Amniotic stem cell (primary cell): Measurements from ENCODE around the gene SPSB4.
A peak's percentile ranks its signal among the peaks of the same experiment; 100 is the strongest.
"Not testable (repeated sequence)": the region's sequence is repeated elsewhere in the genome, so short reads cannot be mapped to it uniquely, and the experiment has no call there.

ENCODE experiments used
- DNase-seq: peaks from one replicate; lab custom pipeline; 2025; lab: John Stamatoyannopoulos, UW

The SPSB4 gene

GRCh38 chr3:141095546-141095937 lies 44.4 kb downstream of the SPSB4 start:
- no peak for DNase-seq

- no peak for DNase-seq
Observed at GRCh38 chr3:141096164-141096563, 45.0 kb downstream of the SPSB4 start.

GRCh38 chr3:141096981-141097380 lies 45.8 kb downstream of the SPSB4 start:
- DNase-seq = no peak

GRCh38 chr3:141100112-141100511 lies 49.0 kb downstream of the SPSB4 start:
- DNase-seq = no peak

GRCh38 chr3:141100531-141101320 lies 49.6 kb downstream of the SPSB4 start:
- no peak for DNase-seq

GRCh38 chr3:141102372-141102771 lies 51.2 kb downstream of the SPSB4 start:
- DNase-seq = no peak

GRCh38 chr3:141103067-141103466 lies 51.9 kb downstream of the SPSB4 start:
- DNase-seq = no peak

GRCh38 chr3:141103503-141103902 lies 52.4 kb downstream of the SPSB4 start:
- no peak for DNase-seq

- DNase-seq = no peak
Observed at GRCh38 chr3:141104151-141104821, 53.1 kb downstream of the SPSB4 start.

- peak; percentile 82 for DNase-seq
Observed at GRCh38 chr3:141105828-141106628, 54.9 kb downstream of the SPSB4 start.

- no peak for DNase-seq
Observed at GRCh38 chr3:141106842-141107241, 55.7 kb downstream of the SPSB4 start.

- no peak for DNase-seq
Observed at GRCh38 chr3:141108039-141108438, 56.9 kb downstream of the SPSB4 start.

- DNase-seq = no peak
Observed at GRCh38 chr3:141109751-141110150, 58.6 kb downstream of the SPSB4 start.

- no peak for DNase-seq
Observed at GRCh38 chr3:141110322-141110721, 59.2 kb downstream of the SPSB4 start.

GRCh38 chr3:141111364-141112155 lies 60.4 kb downstream of the SPSB4 start:
- no peak for DNase-seq

- no peak for DNase-seq
Observed at GRCh38 chr3:141112686-141113297, 61.6 kb downstream of the SPSB4 start.

- not testable (repeated sequence) for DNase-seq
Observed at GRCh38 chr3:141113680-141114079, 62.5 kb downstream of the SPSB4 start.

- no peak for DNase-seq
Observed at GRCh38 chr3:141114179-141114745, 63.1 kb downstream of the SPSB4 start.

GRCh38 chr3:141114816-141115460 lies 63.8 kb downstream of the SPSB4 start:
- no peak for DNase-seq

- DNase-seq = no peak
Observed at GRCh38 chr3:141115789-141116541, 64.8 kb downstream of the SPSB4 start.
